NCI-H2171 treated with DMSO at 0.1 percent for 48 hours (cell line): ENCODE data around the gene FKBP1C.
"Not testable (repeated sequence)": the region's sequence is repeated elsewhere in the genome, so short reads cannot be mapped to it uniquely, and the experiment has no call there.

Experiments
- DNase-seq: peaks from one replicate; lab custom pipeline; 2025; lab: John Stamatoyannopoulos, UW

FKBP1C gene

DNA sequence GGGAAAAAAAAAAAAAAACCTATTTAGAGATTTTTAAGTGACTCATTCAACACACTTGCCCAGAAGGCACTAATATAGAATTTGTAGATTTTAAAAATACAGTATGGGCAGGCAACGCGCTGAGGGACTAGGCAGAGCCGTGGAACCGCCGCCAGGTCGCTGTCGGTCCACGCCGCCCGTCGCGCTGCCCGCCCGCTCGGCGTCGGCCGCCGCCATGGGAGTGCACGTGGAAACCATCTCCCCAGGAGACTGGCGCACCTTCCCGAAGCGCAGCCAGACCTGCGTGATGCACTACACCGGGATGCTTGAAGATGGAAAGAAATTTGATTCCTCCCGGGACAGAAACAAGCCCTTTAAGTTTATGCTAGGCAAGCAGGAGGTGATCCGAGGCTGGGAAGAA lies at the start of gene FKBP1C:
FKBP1C (plus strand) TSS at position 127 of the 400 bp plus-strand sequence.
- not testable (repeated sequence) for DNase-seq

DNA sequence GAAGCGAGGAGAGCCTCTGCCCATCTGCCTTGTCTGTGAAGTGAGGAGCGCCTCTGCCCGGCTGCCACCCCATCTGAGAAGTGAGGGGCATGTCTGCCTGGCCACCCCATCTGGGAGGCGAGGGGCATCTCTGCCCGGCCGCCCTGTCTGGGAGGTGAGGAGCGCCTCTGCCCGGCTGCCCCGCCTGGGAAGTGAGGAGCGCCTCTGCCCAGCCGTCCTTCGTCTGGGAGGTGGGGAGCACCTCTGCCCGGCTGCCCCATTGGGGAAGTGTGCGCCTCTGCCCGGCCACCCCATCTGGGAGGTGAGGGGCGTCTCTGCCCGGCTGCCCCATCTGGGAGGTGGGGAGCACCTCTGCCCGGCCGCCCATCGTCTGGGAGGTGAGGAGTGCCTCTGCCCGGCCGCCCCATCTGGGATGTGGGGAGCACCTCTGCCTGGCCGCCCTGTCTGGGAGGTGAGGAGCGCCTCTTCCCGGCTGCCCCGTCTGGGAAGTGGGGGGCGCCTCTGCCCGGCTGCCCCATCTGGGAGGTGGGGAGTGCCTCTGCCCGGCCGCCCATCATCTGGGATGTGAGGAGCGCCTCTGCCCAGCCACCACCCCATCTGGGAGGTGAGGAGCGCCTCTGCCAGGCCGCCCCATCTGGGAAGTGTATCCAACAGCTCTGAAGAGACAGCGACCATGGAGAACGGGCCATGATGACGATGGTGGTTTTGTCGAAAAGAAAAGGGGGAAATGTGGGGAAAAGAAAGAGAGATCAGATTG lies 47.0 kb upstream of the FKBP1C start:
- DNase-seq: not testable (repeated sequence)

DNA sequence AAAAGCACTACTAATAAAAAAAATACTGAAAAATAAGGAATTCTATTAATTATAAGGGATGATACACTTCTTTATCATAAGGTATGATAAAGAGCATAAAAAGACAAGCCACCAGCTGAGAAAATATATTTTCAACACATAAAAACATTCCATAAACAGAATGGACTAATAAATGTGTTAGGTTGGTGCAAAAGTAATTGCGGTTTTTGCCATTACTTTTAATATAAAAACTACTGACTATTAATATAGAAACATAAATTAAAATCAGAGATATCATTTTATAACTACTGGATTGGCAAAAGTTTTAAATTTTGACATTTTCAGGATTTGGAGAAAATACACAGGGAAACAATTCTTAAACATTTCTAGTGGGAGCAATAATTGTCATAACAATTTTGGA lies 37.1 kb upstream of the FKBP1C start:
- DNase-seq: no peak

DNA sequence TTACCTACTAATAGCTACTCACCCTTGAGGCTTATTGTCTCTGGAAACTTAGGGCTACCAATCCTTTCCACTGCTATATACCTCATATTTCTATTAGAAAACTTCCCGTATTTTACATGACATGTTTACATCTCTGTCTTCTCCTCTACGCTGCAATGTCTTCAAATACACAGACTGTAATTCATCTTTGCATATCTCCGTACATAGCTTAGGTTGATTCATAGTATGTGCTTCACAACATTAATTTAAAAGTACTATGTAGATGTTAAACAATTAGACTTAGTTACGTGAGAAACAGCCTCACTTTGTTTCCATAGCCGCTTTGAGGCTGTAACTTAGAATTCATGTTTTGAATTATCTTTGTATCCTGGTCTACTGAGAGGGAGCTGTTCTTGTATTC lies 35.1 kb upstream of the FKBP1C start:
- no peak for DNase-seq

DNA sequence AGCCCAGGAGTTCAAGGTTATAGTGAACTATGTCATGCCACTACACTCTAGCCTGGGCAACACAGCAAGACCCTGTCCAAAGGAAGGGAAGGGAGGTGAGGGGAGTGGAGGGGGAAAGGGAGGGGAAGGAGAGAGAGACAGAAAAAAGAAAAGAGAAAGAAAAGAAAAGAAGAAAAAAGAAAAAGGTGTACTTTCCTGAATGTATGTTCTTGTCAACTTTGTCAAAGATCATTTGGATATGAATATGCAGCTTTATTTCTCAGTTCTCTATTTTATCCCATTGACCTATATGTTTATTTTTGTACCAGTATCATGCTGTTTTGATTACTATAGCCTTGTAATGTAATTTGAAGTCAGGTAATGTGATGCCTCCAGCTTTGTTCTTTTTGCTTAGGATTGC lies 30.9 kb upstream of the FKBP1C start:
- DNase-seq: no peak

DNA sequence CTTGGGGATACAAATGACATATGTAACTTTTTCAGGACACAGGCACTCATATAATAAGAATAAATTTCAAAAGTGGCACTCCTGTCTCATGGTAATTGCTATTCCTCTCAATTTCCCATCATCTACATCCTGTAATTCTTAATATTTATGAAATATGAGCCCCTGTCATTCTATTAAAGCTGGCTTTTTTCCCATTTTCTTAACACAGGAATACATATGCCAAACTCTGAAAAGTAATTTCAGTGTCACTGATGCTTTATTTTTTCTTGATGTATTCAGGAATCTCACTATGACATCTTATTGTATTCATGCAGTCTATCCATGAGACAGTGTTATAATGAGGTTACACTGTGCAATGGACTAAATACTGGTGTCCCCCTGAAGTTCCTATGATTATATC lies 24.3 kb upstream of the FKBP1C start:
- DNase-seq: no peak

DNA sequence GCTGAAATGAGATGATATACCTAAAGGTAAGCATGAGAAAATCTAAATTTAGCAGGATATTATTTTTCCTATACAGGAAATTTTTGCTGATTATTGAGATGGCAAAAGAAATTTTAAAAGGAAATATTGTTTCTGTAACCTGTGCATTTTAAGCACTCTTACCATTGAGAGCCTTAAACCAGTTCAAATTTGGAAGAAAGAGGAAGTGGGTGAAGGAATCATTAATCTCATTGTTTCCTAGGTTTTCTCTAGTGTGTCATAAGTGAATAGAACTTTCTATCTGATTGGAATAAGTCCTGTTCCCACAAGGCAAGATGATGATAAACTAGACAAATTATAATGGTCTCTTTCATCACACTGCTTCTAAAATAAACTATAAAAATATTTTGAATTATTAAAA lies 22.4 kb upstream of the FKBP1C start:
- DNase-seq: no peak

DNA sequence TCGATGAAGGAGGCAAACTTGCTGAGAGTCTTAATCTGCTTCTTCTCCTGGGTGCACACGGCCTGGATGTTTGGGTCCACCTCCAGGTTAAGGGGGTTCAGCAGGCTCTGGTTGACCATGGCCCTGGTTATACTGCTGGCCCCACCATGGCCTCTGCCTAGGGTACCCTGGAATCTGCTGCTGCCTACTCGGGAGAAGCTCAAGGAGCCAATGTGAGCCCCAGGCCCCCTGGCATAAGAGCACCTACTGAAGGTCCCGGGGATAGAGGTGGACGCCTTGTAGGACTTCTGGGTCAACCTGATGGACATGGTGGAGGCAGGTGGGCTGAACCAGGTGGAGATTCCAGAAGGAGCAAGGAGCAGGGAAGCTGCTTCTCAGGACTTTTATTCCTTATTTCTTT lies 17.9 kb upstream of the FKBP1C start:
- DNase-seq: no peak

DNA sequence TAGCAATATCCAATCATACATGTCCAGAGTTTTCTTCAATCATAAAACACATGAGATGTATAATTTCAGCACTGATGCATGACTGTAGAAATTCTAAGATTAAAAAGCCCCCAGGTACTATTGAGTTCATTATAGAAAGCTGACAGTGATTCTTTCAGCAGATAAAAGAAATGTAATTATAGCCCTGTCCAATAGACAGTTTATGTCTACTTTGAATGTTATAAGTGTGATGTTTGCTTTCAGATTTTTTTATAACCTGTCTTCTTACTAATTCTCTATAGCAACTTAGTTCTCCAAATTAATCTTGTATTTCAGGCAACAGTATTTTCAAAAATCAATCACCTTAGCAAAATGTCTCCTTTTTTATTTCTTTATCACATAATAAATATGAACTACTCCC lies 13.5 kb upstream of the FKBP1C start:
- no peak for DNase-seq

DNA sequence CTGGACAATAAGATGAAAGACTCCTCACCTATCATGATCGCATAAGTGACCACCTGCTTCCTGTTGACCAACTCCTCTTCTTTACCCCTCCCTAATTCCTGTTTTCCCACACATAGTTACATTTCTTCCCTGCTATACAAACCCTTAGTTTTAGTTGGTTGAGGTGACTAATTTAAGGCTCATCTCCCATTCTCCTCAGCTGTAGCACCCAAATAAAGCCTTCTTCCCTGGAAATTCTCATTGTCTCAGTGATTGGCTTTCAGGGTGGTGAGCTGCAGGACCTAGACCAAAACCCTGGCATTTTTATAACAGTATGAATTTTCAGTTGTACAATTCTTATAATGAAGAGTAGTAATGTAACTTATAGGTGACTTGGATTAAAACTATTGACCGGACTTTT lies 2.1 kb downstream of the FKBP1C start:
- no peak for DNase-seq

DNA sequence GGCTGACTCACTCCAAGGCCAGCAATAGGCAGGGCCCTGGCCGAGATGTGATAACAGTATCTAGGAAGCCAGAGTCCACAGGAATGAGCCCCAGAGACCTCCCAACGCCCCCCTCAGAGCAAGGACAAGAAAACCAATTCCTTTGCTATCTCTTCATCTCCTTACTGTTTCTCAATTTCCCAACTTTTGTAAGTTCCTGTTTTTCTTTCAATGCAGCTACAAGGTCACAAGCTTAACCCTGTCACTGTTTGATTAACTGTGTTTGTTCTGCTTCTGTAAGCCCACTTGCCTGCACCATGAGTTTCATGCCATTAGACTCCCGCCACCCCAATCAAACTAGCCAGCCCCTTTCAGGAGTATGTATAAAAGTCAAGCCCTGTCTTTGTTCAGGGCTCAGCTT lies 3.5 kb downstream of the FKBP1C start:
- DNase-seq: no peak

DNA sequence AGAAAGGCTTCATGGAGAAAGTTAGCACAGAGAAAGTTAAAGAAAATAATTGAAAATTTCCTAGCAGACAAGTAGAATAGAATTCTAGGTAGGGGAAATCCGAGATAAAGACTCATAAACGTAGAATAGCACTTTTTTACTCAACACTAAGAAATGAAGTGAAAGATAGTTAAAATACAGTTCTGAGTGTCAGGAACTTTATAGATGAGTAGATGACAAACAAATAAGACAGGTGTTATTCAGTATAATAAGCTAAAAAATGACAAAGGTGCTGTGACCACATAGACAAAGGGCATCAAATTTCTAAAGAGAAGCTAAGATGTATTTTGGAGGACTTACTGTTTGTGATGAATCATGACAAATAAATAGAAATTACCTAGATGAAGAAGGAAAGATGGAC lies 12.9 kb downstream of the FKBP1C start:
- no peak for DNase-seq

DNA sequence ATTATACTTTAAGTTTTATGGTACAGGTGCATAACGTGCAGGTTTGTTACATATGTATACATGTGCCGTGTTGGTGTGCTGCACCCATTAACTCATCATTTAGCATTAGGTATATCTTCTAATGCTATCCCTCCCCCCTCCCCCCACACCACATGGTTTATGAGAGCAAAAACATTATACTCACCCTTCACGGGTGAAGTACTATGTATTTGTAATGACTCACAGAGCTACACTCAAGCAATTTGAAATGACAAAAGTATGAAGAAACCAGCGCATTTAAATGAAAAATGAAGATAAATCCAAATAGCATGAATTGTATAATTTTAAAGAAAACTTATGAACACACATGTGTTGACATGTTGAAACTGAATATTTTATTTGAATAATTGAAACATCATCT lies 14.7 kb downstream of the FKBP1C start:
- not testable (repeated sequence) for DNase-seq

DNA sequence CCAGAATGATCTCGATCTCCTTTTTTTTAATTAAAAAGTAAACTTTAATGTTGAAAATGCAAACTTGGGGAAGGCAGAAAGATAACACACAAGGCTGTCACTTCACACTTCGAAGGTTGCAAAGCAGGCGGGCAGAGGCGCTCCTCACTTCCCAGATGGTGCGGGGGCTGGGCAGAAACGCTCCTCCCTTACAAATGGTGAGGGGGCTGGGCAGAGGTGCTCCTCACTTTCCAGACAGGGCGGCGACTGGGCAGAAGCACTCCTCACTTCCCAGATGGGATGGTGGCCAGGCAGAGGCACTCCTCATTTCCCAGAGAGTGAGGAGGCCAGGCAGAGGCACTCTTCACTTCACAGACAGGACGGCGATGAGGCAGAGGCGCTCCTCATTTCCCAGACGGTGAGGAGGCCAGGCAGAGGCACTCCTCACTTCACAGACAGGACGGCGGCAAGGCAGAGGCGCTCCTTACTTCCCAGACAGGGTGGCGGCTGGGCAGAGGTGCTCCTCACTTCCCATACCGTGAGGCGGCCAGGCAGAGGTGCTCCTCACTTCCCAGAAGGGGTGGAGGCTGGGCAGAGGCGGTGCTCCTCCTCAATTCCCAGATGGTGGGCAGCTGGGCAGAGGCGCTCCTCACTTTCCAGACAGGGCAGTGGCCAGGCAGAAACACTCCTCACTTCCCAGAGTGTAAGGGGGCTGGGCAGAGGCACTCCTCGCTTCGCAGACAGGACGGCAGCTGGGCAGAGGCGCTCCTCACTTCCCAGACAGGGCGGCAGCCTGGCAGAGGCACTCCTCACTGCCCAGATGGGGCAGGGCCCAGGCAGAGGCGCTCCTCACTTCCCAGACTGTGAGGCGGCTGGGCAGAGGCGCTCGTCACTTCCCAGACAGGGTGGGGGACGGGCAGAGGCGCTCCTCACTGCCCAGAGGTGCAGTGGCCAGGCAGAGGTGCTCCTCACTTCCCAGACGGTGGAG lies 16.9 kb downstream of the FKBP1C start:
- DNase-seq: not testable (repeated sequence)

DNA sequence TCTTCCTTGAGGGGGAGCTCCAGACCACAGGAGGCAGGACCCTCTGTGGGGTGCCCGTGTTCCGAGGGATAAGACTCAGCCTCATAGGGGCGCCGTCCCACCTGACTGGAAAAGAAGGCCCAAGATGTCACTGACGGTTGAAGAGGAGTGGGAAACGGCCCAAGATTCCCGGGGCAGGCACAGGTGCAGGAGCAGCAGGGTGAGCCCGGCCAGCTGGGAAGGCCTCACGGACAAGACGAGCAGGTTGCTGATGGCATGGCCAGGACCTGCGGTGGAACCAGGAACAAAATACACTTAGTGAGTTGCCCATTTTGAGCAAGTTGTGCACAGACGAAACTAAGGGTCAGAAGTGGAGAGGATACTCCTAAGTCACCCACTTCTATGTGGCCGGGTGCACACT lies 18.8 kb downstream of the FKBP1C start:
- DNase-seq: not testable (repeated sequence)

DNA sequence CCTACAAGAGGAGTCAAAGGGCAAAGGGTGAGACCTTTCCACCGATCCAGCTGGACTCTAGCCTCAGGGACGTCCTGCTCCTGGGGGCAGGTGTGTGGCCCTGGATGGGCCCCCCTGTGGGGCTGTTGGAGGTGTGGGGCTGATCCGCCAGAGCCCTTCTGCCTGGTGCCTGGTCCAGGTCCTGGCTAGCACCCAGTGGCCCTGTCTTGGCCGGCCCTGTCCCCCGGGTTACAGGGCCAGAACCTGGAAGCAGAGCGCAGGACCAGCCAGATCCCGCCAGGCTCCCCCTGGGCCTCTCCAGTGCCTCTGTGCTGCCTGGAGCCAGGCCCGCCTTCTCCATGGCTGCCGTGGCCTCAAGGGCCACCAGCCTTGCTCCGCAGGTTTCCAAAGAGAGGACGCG lies 19.2 kb downstream of the FKBP1C start:
- DNase-seq: not testable (repeated sequence)

DNA sequence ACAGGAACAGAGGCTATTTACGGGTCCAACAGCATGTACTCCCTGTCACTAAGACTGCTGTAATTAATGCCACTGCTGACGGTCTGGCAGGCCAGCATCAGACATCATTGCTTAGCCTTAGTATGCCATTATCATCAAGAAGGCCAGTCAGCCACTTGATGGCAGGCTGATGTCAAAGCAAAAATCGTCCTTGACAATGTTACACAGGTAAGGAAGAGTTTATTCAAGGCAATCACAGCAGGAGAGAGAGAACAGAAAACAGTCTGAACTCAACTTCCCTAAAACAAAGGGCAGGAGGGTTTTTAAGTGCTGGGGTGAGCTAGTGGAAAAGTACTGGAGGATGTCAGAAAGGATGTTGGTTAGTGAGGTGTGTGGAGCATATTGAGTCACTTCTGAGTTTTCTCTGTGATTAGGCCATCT lies 25.1 kb downstream of the FKBP1C start:
- no peak for DNase-seq

DNA sequence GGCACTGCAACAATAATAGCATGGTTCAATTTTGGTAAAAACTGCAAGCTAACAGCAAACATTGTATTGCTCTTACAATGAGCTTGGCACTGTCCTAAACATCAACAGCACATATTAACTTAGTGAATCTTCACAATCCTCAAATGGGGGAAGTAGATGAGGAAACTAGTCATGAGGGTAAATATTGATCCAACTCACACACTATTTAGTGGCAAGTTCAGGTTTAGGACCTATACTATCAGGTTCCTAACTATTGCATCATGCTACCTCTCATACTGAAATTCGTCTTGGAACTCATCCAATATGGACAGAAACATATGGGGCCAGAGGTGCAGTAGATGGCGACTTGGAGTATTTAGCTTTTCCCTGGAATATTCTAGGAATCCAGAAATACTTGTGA lies 34.2 kb downstream of the FKBP1C start:
- no peak for DNase-seq

DNA sequence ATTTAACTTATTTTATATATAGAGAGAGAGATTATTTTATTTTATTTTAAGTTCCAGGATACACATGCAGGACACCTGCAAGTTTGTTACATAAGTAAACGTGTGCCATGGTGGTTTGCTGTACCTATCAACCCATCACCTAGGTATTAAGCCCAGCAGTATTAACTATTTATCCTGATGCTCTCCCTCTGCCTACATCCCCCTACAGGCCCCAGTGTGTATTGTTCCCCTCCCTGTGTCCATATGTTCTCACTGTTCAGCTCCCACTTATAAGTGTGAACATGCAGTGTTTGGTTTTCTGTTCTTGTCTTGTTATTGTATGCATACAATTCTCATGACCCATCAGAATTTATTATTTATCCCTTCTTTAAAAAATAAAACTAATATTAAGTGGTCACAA lies 34.6 kb downstream of the FKBP1C start:
- DNase-seq: no peak

DNA sequence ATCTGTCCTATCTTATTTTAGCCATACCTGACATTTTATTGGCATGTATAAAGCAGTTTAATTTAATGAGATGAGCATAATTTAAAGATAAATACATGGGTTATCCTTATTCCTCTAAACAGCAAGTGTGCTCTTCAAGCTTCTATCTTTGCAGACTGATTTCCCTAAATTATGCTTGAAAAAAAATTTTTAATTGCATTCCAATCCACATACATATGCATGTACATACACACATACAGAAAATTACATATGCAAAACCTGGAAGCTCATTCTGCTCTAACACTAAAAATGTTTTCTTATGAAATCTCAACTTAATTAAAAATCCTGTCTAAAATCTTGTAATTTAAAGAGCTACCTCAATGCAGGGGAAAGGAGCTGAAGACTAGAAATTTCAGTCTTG lies 35.3 kb downstream of the FKBP1C start:
- DNase-seq: no peak

DNA sequence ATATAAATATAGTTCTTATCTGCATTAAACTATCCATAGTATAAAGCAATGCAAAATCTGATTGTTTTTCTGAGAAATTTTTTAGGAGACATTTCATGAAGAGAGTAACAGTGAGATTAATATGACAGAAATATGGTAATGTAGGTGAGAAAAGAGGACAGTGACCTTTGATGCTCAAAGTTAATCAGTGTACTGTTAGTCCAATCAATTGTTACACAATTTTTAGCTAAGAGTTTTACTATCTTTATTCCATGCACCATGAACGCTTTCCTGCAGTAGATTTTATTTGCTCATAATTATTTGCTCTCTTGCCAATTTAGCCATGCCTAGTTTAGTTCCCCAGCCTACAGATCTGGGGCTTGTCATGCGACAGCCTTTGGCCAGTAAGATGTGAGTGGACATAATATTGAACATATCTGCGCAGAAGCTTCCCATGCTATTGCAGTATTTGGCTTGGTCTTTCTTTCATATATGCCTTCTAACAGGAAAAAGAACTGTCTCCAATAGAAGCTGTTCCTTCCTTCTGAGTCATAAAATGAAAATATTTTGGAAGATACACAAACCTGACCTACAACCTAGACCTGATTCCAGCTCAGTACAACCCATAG lies 38.7 kb downstream of the FKBP1C start:
- no peak for DNase-seq

DNA sequence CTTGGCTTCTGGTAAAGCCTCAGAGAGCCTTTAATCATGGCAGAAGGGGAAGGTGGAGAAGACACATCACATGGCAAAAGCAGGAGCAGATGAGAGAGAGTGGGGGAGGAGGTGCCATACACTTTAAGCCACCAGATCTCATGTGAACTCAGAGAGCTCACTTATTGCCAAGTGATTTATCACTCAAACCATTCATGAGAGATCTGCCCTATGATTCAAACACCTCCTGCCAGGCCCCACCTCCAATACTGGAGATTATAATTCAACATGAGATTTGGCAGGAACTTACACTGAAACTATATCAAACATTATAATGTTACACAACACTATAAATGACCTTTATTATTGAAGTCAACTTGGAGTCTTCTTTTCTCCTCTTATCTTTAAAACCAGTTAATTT lies 47.9 kb downstream of the FKBP1C start:
- no peak for DNase-seq

DNA sequence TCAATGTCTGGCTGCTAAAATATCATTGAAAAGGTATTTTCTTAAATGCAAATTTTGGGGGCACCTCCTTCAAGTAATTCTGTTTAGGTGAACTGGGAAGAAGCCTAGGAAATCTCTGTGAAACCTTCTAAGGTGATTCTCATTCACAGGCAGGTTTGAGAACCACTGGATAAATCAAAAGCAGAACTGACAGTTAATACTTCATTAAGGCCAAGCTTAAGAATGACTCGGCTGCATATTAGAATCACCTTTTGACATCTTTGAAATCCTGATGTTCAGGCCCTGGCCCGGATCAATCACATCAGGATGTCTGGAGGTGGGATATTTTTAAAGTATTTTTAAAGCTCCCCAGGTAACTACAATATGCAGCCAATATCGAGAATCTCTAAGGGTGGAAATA lies 50.6 kb downstream of the FKBP1C start:
- DNase-seq: no peak
